Measurements from ENCODE around the gene EVI5. TPM values are rescaled to one million over a fixed set of nuclear protein-coding genes. Genes with fewer than 3 reads are reported as not detected.
"Not testable (repeated sequence)": the region's sequence is repeated elsewhere in the genome, so short reads cannot be mapped to it uniquely, and the experiment has no call there.

Gene EVI5
- total RNA-seq, 1 donor from 2014 or later, result 30.3 TPM

GRCh38 chr1:92657701-92658100, 127.2 kb downstream of the EVI5 start:
- peaks cover 1% of the 10 kb centered on the region for H3K4me1 Mint-ChIP-seq (ENCODE audit: low read depth)
- TF ChIP-seq CTCF (IDR thresholded peaks at IDR 0.05; ENCODE audit: unreplicated experiment), result no peak
- no peak overlapping the region for H3K27ac Mint-ChIP-seq
- peaks cover 29% of the 10 kb centered on the region for H3K9me3 Mint-ChIP-seq (ENCODE audit: low read depth)
- no peaks in the 10 kb centered on the region for H3K27me3 Mint-ChIP-seq
- peaks cover 59% of the 10 kb centered on the region for H3K36me3 Mint-ChIP-seq (ENCODE audit: insufficient read depth)
- no peak overlapping the region for H3K4me3 Mint-ChIP-seq (ENCODE audit: low read depth)
- DNase-seq (ENCODE audit: low spot score, unreplicated experiment), result no peak

GRCh38 chr1:92655197-92655801, 129.6 kb downstream of the EVI5 start:
- H3K36me3 Mint-ChIP-seq (ENCODE audit: insufficient read depth), result peaks cover 64% of the 10 kb centered on the region
- TF ChIP-seq CTCF (IDR thresholded peaks at IDR 0.05; ENCODE audit: unreplicated experiment), result no peak
- H3K4me3 Mint-ChIP-seq (ENCODE audit: low read depth), result no peak overlapping the region
- H3K9me3 Mint-ChIP-seq (ENCODE audit: low read depth), result peaks cover 29% of the 10 kb centered on the region
- H3K4me1 Mint-ChIP-seq (ENCODE audit: low read depth), result no peaks in the 10 kb centered on the region
- H3K27ac Mint-ChIP-seq, result no peak overlapping the region
- no peaks in the 10 kb centered on the region for H3K27me3 Mint-ChIP-seq
- DNase-seq (ENCODE audit: low spot score, unreplicated experiment), result no peak

GRCh38 chr1:92653605-92654381, 131.1 kb downstream of the EVI5 start:
- Mint-ChIP-seq H3K9me3 (ENCODE audit: low read depth) (peaks cover 29% of the 10 kb centered on the region), H3K36me3 (ENCODE audit: insufficient read depth) (peaks cover 56% of the 10 kb centered on the region), H3K4me3 (ENCODE audit: low read depth) (no peak overlapping the region), H3K27ac (no peak overlapping the region), H3K27me3 (no peaks in the 10 kb centered on the region), H3K4me1 (ENCODE audit: low read depth) (no peaks in the 10 kb centered on the region)
- no peak for DNase-seq (ENCODE audit: low spot score, unreplicated experiment)
- no peak for TF ChIP-seq CTCF (IDR thresholded peaks at IDR 0.05; ENCODE audit: unreplicated experiment)

- peaks cover 16% of the 10 kb centered on the region for H3K36me3 Mint-ChIP-seq (ENCODE audit: insufficient read depth)
- H3K4me3 Mint-ChIP-seq (ENCODE audit: low read depth); DNase-seq (ENCODE audit: low spot score, unreplicated experiment); H3K4me1 Mint-ChIP-seq (ENCODE audit: low read depth); H3K27me3 Mint-ChIP-seq: not testable (repeated sequence)
- peaks cover 13% of the 10 kb centered on the region for H3K9me3 Mint-ChIP-seq (ENCODE audit: low read depth)
- H3K27ac Mint-ChIP-seq, result peak overlapping the region; percentile 63
Measured at GRCh38 chr1:92640686-92641085, 144.2 kb downstream of the EVI5 start.

GRCh38 chr1:92638498-92638897, 146.4 kb downstream of the EVI5 start:
- Mint-ChIP-seq H3K4me3 (ENCODE audit: low read depth) (no peak overlapping the region), H3K36me3 (ENCODE audit: insufficient read depth) (peaks cover 35% of the 10 kb centered on the region), H3K4me1 (ENCODE audit: low read depth) (no peaks in the 10 kb centered on the region), H3K27me3 (no peaks in the 10 kb centered on the region), H3K27ac (no peak overlapping the region), H3K9me3 (ENCODE audit: low read depth) (peaks cover 22% of the 10 kb centered on the region)
- DNase-seq (ENCODE audit: low spot score, unreplicated experiment), result no peak
- TF ChIP-seq CTCF (IDR thresholded peaks at IDR 0.05; ENCODE audit: unreplicated experiment), result no peak

GRCh38 chr1:92635203-92635602, 149.7 kb downstream of the EVI5 start:
- H3K27me3 Mint-ChIP-seq; H3K4me3 Mint-ChIP-seq (ENCODE audit: low read depth); H3K27ac Mint-ChIP-seq; DNase-seq (ENCODE audit: low spot score, unreplicated experiment); H3K4me1 Mint-ChIP-seq (ENCODE audit: low read depth): not testable (repeated sequence)
- peaks cover 24% of the 10 kb centered on the region for H3K9me3 Mint-ChIP-seq (ENCODE audit: low read depth)
- peaks cover 48% of the 10 kb centered on the region for H3K36me3 Mint-ChIP-seq (ENCODE audit: insufficient read depth)
